Hematopoietic multipotent progenitor cell (in vitro differentiated cells): ENCODE data around the gene SLC24A5. TPM values are rescaled to one million over a fixed set of nuclear protein-coding genes. Genes with fewer than 3 reads are reported as not detected.

Source experiments
- DNase-seq, 3 donors: peaks; one replicate each; pipeline ENCODE4 v3.0.0-alpha.2; 2011 to 2015; ENCODE audit warnings: low read depth in 2 of 3, low spot score in 2 of 3
- total RNA-seq: library from RNA; depleted of rRNA; stranded (reverse); fragments of >200 nt; gene quantifications from one replicate; pipeline ENCODE4 v1.2.3, GENCODE V29; 2012

Gene SLC24A5
- total RNA-seq, 1 donor, result not detected

DNA sequence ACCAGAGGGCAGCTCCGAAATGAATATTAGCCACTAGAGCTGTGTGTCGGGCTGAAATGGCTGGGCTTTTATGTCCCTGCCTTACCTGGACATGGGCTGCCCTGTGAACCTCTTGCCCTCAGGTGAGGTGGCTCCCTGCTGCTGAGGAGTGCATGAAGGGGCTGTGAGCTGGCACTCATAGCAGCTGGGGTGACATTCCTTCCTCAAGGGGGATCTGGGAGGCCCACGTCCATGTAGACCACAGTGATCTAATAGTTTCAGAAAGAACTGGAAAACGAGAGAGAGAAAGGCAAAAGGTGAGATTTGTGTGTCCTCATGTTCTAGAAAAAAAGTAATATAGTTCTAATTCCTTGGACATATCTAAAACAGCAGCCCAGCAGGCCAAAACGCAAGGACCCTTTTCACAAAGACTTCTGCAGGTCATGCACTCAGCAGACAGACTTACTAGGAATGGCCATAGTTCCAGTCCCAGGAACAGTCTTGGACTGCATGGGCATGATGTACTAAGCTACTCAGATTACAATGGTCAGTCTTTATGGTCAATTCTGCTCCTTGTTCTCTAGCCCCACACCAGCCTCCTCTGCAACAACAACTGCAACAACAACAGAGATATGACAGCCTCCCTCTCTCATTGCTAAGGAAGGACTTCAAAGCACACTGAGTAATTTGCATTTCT is 10.8 kb upstream of the SLC24A5 start:
- no peak for DNase-seq

DNA sequence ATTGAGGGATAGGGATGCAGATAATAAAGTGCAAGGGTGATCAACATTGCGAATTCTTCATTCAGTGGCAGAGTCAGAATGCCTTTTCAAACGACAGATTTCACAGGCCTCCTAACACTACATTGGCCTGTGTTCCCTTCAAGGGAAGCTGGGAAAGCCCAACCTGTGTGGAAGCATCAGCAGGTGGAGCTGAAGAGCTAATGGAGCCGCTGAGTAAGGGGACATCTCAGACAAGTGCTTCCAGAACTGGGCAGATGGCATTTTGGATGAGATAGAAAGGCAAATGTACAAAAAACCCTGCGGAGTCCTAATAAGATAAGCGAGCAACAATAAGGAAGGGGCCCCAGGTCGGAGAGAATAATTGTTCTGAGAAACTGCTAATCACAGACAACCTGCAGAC is 8.5 kb upstream of the SLC24A5 start:
- peak in 1 of 3 donors; percentile 22 for DNase-seq

GRCh38 chr15:48119277-48119676 is 1.5 kb upstream of the SLC24A5 start:
- DNase-seq, result no peak

GRCh38 chr15:48121849-48122248 is 1.1 kb downstream of the SLC24A5 start:
- no peak for DNase-seq

- DNase-seq, result no peak
Measured at GRCh38 chr15:48126667-48127355, 6.0 kb downstream of the SLC24A5 start.

- no peak for DNase-seq
Measured at GRCh38 chr15:48131324-48131723, 10.5 kb downstream of the SLC24A5 start.

GRCh38 chr15:48132874-48133273 is 12.1 kb downstream of the SLC24A5 start:
- no peak for DNase-seq

- DNase-seq, result no peak
Measured at GRCh38 chr15:48143856-48144255, 23.1 kb downstream of the SLC24A5 start.

GRCh38 chr15:48144889-48145288 is 24.1 kb downstream of the SLC24A5 start:
- DNase-seq, result no peak

DNA sequence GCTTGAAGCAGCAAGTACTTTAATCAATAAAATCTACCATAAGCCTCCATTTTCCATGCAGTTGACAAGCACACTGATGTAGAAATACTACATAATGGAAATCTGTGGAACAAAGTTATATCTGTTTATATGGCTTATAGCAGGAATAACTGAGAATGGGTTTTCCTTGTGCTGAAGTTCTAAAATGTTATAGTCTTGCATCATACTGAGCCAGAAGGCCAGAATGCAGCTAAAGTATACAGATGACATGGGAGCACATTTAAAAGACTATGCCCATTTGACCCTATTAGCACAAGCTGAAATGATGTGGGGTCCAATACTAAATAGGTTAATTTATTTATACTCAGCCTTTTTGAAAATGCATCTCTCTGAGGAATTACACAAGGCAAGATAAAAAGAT is 25.1 kb downstream of the SLC24A5 start:
- DNase-seq, result no peak

- no peak for DNase-seq
Measured at GRCh38 chr15:48147358-48147757, 26.6 kb downstream of the SLC24A5 start.

- no peak for DNase-seq
Measured at GRCh38 chr15:48149858-48150257, 29.1 kb downstream of the SLC24A5 start.

DNA sequence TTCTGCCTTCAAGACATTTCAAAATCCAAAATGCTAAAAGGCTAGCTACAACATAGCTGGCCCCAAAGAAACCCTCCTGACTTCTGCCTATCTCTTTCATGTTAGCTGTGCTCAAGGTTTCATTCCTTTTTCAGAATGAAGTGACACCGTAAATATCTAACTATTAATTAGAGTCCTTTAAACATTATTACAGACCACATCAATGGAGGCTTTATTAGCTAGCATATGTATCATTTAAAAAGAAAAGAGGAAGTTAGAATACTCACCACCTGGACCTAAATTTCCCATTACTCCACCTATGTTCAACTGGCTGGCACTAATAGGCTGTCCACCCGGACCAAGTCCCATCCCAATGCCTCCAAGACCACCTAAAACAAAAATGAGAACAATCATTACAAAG is 32.7 kb downstream of the SLC24A5 start:
- DNase-seq, result no peak

GRCh38 chr15:48168616-48169015 is 47.8 kb downstream of the SLC24A5 start:
- no peak for DNase-seq

GRCh38 chr15:48170981-48171380 is 50.2 kb downstream of the SLC24A5 start:
- no peak for DNase-seq

DNA sequence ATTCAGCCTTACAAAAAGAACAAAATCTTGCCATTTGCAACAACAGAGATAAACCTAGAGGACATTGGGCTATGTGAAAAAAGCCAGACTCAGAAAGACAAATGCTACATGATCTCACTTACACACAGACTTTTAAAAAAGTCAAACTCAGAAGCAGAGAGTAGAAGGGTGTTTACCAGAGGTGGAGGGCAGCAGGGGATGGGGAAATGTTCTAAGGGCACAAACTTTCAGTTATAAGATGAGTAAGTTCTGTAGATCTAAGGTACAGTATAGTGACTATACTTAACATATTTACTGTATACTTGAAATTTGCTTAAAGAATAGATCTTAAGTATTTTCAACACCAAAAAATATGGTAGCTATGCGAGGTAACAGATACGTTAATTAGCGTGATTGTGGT is 54.3 kb downstream of the SLC24A5 start:
- no peak for DNase-seq

GRCh38 chr15:48176112-48176511 is 55.3 kb downstream of the SLC24A5 start:
- no peak for DNase-seq

- DNase-seq, result peak in 1 of 3 donors; percentile 3
Measured at GRCh38 chr15:48176957-48177356, 56.2 kb downstream of the SLC24A5 start.

DNA sequence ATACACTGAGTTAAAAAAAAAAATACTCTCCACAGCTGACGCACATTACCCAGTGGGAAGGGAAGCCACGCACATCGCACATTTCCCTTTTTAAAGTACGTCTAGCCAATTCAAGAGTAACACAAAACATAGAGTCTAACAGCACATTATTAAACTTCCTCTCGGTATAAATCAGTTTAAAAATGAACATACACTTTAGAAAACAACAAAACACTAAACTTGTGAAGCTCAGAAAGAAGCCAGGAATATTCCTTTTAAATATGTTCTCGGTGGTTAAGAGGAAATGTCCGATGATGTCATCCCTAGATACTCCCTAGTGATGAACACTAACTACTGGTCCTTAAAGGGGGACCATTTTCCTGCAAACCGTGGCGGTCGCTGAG is 56.6 kb downstream of the SLC24A5 start:
- DNase-seq, result peak in 2 of 3 donors; percentile 60 to 82

DNA sequence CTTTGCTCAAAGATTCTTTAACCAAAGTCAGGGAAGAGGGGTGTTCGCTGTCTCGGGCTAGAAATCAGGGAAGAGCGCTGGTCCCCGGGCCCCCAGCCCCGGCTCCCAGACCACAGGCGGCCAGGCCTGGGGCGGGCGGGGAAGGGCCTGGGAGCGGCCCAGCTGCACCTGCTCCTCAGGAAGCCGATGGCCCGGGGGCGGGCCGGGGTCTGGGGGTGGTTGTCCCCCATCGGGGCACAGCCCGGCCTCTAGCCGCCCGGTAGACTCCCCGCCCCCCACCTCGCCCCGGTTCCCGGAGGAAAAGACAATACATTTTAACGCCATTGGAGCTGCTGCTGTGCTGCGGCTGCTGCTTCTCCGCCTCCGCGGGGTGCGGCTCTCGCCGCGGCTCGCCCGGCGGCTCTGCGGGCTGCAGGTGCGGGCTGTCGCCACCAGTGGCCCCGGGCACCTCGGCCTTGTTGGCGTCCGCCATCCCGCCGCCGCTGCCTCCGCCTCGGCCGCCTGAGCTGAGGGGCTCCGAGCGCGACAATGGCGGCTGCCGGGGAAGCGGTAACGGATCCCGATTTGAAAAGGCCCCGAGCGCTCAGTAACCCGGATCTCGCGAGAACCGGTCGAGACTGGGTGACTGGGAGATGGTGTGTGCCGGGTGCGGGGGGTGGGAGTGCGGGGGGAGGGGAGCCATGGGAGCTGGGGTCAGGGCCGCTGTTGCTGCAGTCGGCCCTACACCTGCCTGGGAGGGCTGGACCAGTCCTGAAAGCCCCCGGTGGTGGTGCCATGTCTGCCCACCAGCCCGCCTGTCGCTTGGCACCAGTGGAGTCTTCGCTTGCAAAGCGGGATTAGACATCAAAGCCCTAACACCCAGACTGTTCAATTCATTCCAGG is 57.2 kb downstream of the SLC24A5 start, which contains the start of gene MYEF2:
MYEF2 (minus strand) TSS at position 530 of the 882 bp plus-strand sequence; CDS start at position 472, 58 bp downstream.
- peak in 2 of 3 donors; percentile 80 to 90 for DNase-seq

GRCh38 chr15:48178648-48178931 is 57.8 kb downstream of the SLC24A5 start:
- no peak for DNase-seq

GRCh38 chr15:48182749-48183148 is 62.0 kb downstream of the SLC24A5 start:
- DNase-seq, result no peak
